NCI-H446 treated with DMSO at 0.1 percent for 48 hours (cell line): ENCODE results near the gene DYNC2LI1.
"Not testable (repeated sequence)": the region's sequence is repeated elsewhere in the genome, so short reads cannot be mapped to it uniquely, and the experiment has no call there.

ENCODE experiments used
- DNase-seq: peaks from one replicate; lab custom pipeline; 2025; lab: John Stamatoyannopoulos, UW

DYNC2LI1 gene

GRCh38 chr2:43773876-43774613 lies at the start of gene DYNC2LI1:
Gene DYNC2LI1, plus strand, starts transcription at chr2:43774039. Its CDS starts 100 bp downstream, at chr2:43774139.
- DNase-seq, result peak; percentile 51

GRCh38 chr2:43724728-43725526 lies 48.9 kb upstream of the DYNC2LI1 start:
- DNase-seq, result no peak

- DNase-seq, result no peak
Observed at GRCh38 chr2:43725711-43726246, 48.1 kb upstream of the DYNC2LI1 start.

GRCh38 chr2:43726961-43727633 lies 46.7 kb upstream of the DYNC2LI1 start:
- DNase-seq, result not testable (repeated sequence)

- DNase-seq, result no peak
Observed at GRCh38 chr2:43727634-43728014, 46.2 kb upstream of the DYNC2LI1 start.

GRCh38 chr2:43729491-43730174 lies 44.2 kb upstream of the DYNC2LI1 start:
- DNase-seq, result no peak

GRCh38 chr2:43731211-43731610 lies 42.6 kb upstream of the DYNC2LI1 start:
- no peak for DNase-seq

GRCh38 chr2:43736637-43737036 lies 37.2 kb upstream of the DYNC2LI1 start:
- no peak for DNase-seq

GRCh38 chr2:43737097-43737854 lies 36.6 kb upstream of the DYNC2LI1 start:
- no peak for DNase-seq

- DNase-seq, result no peak
Observed at GRCh38 chr2:43737855-43738254, 36.0 kb upstream of the DYNC2LI1 start.

GRCh38 chr2:43738257-43738656 lies 35.6 kb upstream of the DYNC2LI1 start:
- DNase-seq, result no peak

GRCh38 chr2:43743706-43744105 lies 30.1 kb upstream of the DYNC2LI1 start:
- DNase-seq, result no peak

- no peak for DNase-seq
Observed at GRCh38 chr2:43745457-43745856, 28.4 kb upstream of the DYNC2LI1 start.

GRCh38 chr2:43748333-43748732 lies 25.5 kb upstream of the DYNC2LI1 start:
- DNase-seq, result no peak

GRCh38 chr2:43749583-43749982 lies 24.3 kb upstream of the DYNC2LI1 start:
- DNase-seq, result no peak

- DNase-seq, result no peak
Observed at GRCh38 chr2:43751476-43751990, 22.3 kb upstream of the DYNC2LI1 start.

GRCh38 chr2:43752302-43752701 lies 21.5 kb upstream of the DYNC2LI1 start:
- DNase-seq, result no peak

GRCh38 chr2:43754180-43754579 lies 19.7 kb upstream of the DYNC2LI1 start:
- DNase-seq, result no peak

- DNase-seq, result no peak
Observed at GRCh38 chr2:43758739-43759138, 15.1 kb upstream of the DYNC2LI1 start.

- DNase-seq, result no peak
Observed at GRCh38 chr2:43759195-43759594, 14.6 kb upstream of the DYNC2LI1 start.

- no peak for DNase-seq
Observed at GRCh38 chr2:43762286-43762685, 11.6 kb upstream of the DYNC2LI1 start.
